HepG2 (cell line): Measurements from ENCODE around the gene PRKCG. TPM values are rescaled to one million over a fixed set of nuclear protein-coding genes. Genes with fewer than 3 reads are reported as not detected.

Experiments
- BHLHE40 ChIP-seq: IDR thresholded peaks from 2 replicates; pipeline ENCODE4 v1.6.1; 2011; ENCODE audit warnings: low read length, improper control_type of control experiment
- CHCHD3 ChIP-seq: sonication (generic); formaldehyde crosslinking; IDR thresholded peaks from 2 replicates; pipeline ENCODE4 v1.8.0; 2022; ENCODE audit warnings: mild to moderate bottlenecking, missing genetic modification reagents, moderate library complexity
- DR1 ChIP-seq: sonication (generic); formaldehyde crosslinking; IDR thresholded peaks from 2 replicates; pipeline ENCODE4 v1.8.0; 2021; ENCODE audit warnings: mild to moderate bottlenecking, missing genetic modification reagents, inconsistent platforms
- HNF4A ChIP-seq: sonication (generic); formaldehyde crosslinking; IDR thresholded peaks from 2 replicates; pipeline ENCODE4 v1.4.0; 2020; ENCODE audit warnings: missing genetic modification reagents
- NFE2L2 ChIP-seq: fragments of 150-350 bp; IDR thresholded peaks from 2 replicates; pipeline ENCODE4 v1.6.1; 2014; ENCODE audit warnings: low read length
- NR3C1 ChIP-seq: sonication (generic); formaldehyde crosslinking; IDR thresholded peaks from 2 replicates; pipeline ENCODE4 v1.4.0; 2020; ENCODE audit warnings: missing genetic modification reagents
- PITX1 ChIP-seq: sonication (generic); formaldehyde crosslinking; IDR thresholded peaks from 2 replicates; pipeline ENCODE4 v1.5.1; 2020; ENCODE audit warnings: mild to moderate bottlenecking, missing genetic modification reagents
- RFXANK ChIP-seq: IDR thresholded peaks from 2 replicates; pipeline ENCODE4 v1.6.1; 2016
- SCMH1 ChIP-seq: sonication (generic); formaldehyde crosslinking; IDR thresholded peaks from 2 replicates; pipeline ENCODE4 v1.9.0; 2021; ENCODE audit warnings: missing genetic modification reagents, mild to moderate bottlenecking, borderline replicate concordance
- SIN3A ChIP-seq: IDR thresholded peaks from 2 replicates; pipeline ENCODE4 v1.6.1; 2011; ENCODE audit warnings: low read depth, mild to moderate bottlenecking, control low read depth, low read length, borderline replicate concordance
- ZNF451 ChIP-seq: sonication (generic); formaldehyde crosslinking; IDR thresholded peaks from 2 replicates; pipeline ENCODE4 v1.5.0; 2020; ENCODE audit warnings: mild to moderate bottlenecking, missing genetic modification reagents
- ZSCAN22 ChIP-seq: sonication (generic); formaldehyde crosslinking; IDR thresholded peaks from 2 replicates; pipeline ENCODE4 v1.4.0; 2020; ENCODE audit warnings: mild to moderate bottlenecking, missing genetic modification reagents
- polyA plus RNA-seq, 8 experiments: library from polyadenylated mRNA; depleted of rRNA in 3 of 8; stranded (reverse) in 7 of 8; unstranded in 1 of 8; fragments of >200 nt; fragmentation: Illumina TruSeq in 4 of 8; extraction: Trizol in 4 of 8; gene quantifications; 2 replicates each; pipeline versions ENCODE4 v1.2.1 to v1.2.3, GENCODE V29; 2011 to 2016; ENCODE audit warnings: low read depth in 4 of 8, missing spikeins in 1 of 8, mixed read lengths in 1 of 8; ENCODE audit not compliant: insufficient read depth in 1 of 8
- total RNA-seq, 5 experiments: library from RNA; depleted of rRNA; stranded (reverse); fragments of >200 nt; fragmentation: Illumina TruSeq; extraction: Trizol; gene quantifications; 2 replicates each; pipeline ENCODE4 v1.2.3, GENCODE V29; 2016; ENCODE audit warnings: low read depth in 1 of 5
- TF ChIP-seq, protein P1 (sequence below): sonication (generic); formaldehyde crosslinking; IDR thresholded peaks from 2 replicates; pipeline ENCODE4 v1.8.1; 2023; ENCODE audit warnings: missing genetic modification reagents, inconsistent platforms, borderline replicate concordance
- TF ChIP-seq, protein P2 (sequence below): IDR thresholded peaks from 2 replicates; pipeline ENCODE4 v1.6.1; 2016; ENCODE audit warnings: low read depth, missing genetic modification reagents, missing compliant biosample characterization
- TF ChIP-seq, protein P3 (sequence below): sonication (generic); formaldehyde crosslinking; IDR thresholded peaks from 2 replicates; pipeline ENCODE4 v1.5.0; 2020; ENCODE audit warnings: mild to moderate bottlenecking, missing genetic modification reagents, borderline replicate concordance
- TF ChIP-seq, protein P4 (sequence below): sonication (generic); formaldehyde crosslinking; IDR thresholded peaks from 2 replicates; pipeline ENCODE4 v1.4.0; 2020; ENCODE audit warnings: missing genetic modification reagents

The PRKCG gene
- total and polyA plus RNA-seq, 2 of the 13 experiments (the other 11 are each of a cell fraction or from before 2014, with no cell fraction given): 0.02 to 0.03 TPM

DNA sequence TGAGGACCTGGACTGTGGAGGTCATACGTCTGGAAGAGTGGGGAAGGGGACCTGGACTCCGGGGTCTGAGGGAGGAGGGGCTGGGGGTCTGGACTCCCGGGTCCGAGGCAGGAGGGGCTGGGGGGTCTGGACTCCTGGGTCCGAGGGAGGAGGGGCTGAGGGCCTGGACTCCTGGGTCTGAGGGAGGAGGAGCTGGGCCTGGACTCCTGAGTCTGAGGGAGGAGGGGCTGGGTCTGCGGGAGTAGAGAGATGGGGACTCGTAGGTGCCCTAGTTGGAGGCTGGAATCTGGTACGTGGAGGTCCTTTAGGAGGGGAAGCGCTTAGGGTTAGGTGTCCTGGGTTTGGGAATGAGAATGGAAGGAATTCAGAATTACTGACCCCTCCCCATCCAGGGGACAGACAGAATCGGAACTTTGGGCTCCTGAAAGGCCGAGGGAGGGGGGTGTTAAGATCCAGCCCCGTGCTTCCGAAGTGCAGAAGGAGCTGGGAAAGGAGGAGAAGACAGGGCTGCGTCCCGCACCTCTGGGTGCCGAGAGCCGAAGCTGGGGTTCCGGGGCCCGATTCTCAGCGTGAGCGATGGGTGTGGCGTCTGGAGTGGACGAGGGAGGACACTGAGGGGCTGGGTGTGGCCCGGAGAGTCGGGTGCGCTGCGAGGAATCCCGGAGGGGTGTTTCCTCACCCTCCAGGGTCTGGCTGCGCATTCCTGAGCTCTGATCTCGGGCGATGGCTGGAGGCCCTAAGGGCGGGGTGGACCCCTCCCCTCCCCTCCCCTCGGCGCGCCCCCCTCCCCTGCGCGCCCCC lies 13.7 kb upstream of the PRKCG start (continued):
- TF ChIP-seq DR1 (CRISPR knock-in tag): no peak
- 0 out of 2 replicates have a peak, but pooled peaks have one; percentile 8 for TF ChIP-seq SIN3A
- TF ChIP-seq NFE2L2: no peak
- no peak for TF ChIP-seq CHCHD3 (CRISPR knock-in tag)
- TF ChIP-seq, protein P1, sequence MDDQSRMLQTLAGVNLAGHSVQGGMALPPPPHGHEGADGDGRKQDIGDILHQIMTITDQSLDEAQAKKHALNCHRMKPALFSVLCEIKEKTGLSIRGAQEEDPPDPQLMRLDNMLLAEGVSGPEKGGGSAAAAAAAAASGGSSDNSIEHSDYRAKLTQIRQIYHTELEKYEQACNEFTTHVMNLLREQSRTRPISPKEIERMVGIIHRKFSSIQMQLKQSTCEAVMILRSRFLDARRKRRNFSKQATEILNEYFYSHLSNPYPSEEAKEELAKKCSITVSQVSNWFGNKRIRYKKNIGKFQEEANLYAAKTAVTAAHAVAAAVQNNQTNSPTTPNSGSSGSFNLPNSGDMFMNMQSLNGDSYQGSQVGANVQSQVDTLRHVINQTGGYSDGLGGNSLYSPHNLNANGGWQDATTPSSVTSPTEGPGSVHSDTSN (CRISPR knock-in tag): no peak
- TF ChIP-seq RFXANK (CRISPR knock-in tag): no peak
- TF ChIP-seq NR3C1 (CRISPR knock-in tag): no peak
- TF ChIP-seq BHLHE40: no peak
- peak; percentile 98 for TF ChIP-seq ZSCAN22 (CRISPR knock-in tag)
- no peak for TF ChIP-seq ZNF451
- no peak for TF ChIP-seq PITX1
- no peak for TF ChIP-seq SCMH1
- TF ChIP-seq, protein P2, sequence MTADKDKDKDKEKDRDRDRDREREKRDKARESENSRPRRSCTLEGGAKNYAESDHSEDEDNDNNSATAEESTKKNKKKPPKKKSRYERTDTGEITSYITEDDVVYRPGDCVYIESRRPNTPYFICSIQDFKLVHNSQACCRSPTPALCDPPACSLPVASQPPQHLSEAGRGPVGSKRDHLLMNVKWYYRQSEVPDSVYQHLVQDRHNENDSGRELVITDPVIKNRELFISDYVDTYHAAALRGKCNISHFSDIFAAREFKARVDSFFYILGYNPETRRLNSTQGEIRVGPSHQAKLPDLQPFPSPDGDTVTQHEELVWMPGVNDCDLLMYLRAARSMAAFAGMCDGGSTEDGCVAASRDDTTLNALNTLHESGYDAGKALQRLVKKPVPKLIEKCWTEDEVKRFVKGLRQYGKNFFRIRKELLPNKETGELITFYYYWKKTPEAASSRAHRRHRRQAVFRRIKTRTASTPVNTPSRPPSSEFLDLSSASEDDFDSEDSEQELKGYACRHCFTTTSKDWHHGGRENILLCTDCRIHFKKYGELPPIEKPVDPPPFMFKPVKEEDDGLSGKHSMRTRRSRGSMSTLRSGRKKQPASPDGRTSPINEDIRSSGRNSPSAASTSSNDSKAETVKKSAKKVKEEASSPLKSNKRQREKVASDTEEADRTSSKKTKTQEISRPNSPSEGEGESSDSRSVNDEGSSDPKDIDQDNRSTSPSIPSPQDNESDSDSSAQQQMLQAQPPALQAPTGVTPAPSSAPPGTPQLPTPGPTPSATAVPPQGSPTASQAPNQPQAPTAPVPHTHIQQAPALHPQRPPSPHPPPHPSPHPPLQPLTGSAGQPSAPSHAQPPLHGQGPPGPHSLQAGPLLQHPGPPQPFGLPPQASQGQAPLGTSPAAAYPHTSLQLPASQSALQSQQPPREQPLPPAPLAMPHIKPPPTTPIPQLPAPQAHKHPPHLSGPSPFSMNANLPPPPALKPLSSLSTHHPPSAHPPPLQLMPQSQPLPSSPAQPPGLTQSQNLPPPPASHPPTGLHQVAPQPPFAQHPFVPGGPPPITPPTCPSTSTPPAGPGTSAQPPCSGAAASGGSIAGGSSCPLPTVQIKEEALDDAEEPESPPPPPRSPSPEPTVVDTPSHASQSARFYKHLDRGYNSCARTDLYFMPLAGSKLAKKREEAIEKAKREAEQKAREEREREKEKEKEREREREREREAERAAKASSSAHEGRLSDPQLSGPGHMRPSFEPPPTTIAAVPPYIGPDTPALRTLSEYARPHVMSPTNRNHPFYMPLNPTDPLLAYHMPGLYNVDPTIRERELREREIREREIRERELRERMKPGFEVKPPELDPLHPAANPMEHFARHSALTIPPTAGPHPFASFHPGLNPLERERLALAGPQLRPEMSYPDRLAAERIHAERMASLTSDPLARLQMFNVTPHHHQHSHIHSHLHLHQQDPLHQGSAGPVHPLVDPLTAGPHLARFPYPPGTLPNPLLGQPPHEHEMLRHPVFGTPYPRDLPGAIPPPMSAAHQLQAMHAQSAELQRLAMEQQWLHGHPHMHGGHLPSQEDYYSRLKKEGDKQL (CRISPR knock-in tag): no peak
- TF ChIP-seq, protein P3, sequence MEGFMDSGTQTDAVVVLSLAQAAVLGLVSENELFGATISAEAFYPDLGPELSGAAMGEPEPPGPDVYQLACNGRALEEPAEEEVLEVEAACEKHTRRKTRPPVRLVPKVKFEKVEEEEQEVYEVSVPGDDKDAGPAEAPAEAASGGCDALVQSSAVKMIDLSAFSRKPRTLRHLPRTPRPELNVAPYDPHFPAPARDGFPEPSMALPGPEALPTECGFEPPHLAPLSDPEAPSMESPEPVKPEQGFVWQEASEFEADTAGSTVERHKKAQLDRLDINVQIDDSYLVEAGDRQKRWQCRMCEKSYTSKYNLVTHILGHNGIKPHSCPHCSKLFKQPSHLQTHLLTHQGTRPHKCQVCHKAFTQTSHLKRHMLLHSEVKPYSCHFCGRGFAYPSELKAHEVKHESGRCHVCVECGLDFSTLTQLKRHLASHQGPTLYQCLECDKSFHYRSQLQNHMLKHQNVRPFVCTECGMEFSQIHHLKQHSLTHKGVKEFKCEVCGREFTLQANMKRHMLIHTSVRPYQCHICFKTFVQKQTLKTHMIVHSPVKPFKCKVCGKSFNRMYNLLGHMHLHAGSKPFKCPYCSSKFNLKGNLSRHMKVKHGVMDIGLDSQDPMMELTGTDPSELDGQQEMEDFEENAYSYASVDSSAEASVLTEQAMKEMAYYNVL (CRISPR knock-in tag): no peak
- TF ChIP-seq, protein P4, sequence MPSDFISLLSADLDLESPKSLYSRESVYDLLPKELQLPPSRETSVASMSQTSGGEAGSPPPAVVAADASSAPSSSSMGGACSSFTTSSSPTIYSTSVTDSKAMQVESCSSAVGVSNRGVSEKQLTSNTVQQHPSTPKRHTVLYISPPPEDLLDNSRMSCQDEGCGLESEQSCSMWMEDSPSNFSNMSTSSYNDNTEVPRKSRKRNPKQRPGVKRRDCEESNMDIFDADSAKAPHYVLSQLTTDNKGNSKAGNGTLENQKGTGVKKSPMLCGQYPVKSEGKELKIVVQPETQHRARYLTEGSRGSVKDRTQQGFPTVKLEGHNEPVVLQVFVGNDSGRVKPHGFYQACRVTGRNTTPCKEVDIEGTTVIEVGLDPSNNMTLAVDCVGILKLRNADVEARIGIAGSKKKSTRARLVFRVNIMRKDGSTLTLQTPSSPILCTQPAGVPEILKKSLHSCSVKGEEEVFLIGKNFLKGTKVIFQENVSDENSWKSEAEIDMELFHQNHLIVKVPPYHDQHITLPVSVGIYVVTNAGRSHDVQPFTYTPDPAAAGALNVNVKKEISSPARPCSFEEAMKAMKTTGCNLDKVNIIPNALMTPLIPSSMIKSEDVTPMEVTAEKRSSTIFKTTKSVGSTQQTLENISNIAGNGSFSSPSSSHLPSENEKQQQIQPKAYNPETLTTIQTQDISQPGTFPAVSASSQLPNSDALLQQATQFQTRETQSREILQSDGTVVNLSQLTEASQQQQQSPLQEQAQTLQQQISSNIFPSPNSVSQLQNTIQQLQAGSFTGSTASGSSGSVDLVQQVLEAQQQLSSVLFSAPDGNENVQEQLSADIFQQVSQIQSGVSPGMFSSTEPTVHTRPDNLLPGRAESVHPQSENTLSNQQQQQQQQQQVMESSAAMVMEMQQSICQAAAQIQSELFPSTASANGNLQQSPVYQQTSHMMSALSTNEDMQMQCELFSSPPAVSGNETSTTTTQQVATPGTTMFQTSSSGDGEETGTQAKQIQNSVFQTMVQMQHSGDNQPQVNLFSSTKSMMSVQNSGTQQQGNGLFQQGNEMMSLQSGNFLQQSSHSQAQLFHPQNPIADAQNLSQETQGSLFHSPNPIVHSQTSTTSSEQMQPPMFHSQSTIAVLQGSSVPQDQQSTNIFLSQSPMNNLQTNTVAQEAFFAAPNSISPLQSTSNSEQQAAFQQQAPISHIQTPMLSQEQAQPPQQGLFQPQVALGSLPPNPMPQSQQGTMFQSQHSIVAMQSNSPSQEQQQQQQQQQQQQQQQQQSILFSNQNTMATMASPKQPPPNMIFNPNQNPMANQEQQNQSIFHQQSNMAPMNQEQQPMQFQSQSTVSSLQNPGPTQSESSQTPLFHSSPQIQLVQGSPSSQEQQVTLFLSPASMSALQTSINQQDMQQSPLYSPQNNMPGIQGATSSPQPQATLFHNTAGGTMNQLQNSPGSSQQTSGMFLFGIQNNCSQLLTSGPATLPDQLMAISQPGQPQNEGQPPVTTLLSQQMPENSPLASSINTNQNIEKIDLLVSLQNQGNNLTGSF: no peak
- no peak for TF ChIP-seq HNF4A
